ENCODE results near the gene DNMT3A. TPM values are rescaled to one million over a fixed set of nuclear protein-coding genes. Genes with fewer than 3 reads are reported as not detected.

DNMT3A gene
- total RNA-seq, 1 donor from 2014 or later, result 16.5 TPM

DNA sequence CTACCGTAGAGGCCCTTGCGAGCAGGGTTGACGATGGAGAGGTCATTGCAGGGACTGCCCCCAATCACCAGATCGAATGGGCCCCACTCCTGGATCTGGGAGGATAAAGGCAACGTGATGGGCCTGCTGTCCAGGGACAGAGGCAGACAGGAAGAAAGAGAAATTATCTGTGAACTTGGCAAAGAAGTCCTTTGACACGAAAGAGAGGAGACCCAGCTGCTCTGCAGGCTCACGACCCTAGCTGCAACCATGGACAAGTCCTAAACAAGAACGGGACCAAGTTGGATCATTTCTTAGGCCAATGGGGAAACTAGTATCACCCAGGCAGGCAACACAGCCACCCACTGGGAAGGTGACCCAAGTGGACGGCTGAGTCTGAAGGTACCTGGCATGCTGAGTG lies 101.1 kb downstream of the DNMT3A start:
- Histone ChIP-seq H3K27me3 (ENCODE audit: low read depth) (no peaks in the 10 kb centered on the region), H3K4me3 (no peak overlapping the region), H3K9me3 (replicated peaks) (no peaks in the 10 kb centered on the region), H3K27ac (replicated peaks) (no peak overlapping the region), H3K36me3 (peaks cover 97% of the 10 kb centered on the region), H3K4me1 (peaks cover 21% of the 10 kb centered on the region)
- no peak for DNase-seq
- TF ChIP-seq, protein P1, sequence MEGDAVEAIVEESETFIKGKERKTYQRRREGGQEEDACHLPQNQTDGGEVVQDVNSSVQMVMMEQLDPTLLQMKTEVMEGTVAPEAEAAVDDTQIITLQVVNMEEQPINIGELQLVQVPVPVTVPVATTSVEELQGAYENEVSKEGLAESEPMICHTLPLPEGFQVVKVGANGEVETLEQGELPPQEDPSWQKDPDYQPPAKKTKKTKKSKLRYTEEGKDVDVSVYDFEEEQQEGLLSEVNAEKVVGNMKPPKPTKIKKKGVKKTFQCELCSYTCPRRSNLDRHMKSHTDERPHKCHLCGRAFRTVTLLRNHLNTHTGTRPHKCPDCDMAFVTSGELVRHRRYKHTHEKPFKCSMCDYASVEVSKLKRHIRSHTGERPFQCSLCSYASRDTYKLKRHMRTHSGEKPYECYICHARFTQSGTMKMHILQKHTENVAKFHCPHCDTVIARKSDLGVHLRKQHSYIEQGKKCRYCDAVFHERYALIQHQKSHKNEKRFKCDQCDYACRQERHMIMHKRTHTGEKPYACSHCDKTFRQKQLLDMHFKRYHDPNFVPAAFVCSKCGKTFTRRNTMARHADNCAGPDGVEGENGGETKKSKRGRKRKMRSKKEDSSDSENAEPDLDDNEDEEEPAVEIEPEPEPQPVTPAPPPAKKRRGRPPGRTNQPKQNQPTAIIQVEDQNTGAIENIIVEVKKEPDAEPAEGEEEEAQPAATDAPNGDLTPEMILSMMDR (IDR thresholded peaks at IDR 0.05; ENCODE audit: borderline replicate concordance), result no peak
- intact Hi-C loops (cut with micrococcal nuclease), result no loop called here

- no peak overlapping the region for H3K4me3 ChIP-seq
- no peak for DNase-seq
- no peaks in the 10 kb centered on the region for H3K27me3 ChIP-seq (ENCODE audit: low read depth)
- intact Hi-C loops (cut with micrococcal nuclease), result no loop called here
- no peaks in the 10 kb centered on the region for H3K9me3 ChIP-seq (replicated peaks)
- TF ChIP-seq, protein P1 (IDR thresholded peaks at IDR 0.05; ENCODE audit: borderline replicate concordance), result no peak
- no peak overlapping the region for H3K27ac ChIP-seq (replicated peaks)
- H3K36me3 ChIP-seq, result peaks cover 95% of the 10 kb centered on the region
- peaks cover 21% of the 10 kb centered on the region for H3K4me1 ChIP-seq
Measured at GRCh38 chr2:25238920-25239319, 102.8 kb downstream of the DNMT3A start.

DNA sequence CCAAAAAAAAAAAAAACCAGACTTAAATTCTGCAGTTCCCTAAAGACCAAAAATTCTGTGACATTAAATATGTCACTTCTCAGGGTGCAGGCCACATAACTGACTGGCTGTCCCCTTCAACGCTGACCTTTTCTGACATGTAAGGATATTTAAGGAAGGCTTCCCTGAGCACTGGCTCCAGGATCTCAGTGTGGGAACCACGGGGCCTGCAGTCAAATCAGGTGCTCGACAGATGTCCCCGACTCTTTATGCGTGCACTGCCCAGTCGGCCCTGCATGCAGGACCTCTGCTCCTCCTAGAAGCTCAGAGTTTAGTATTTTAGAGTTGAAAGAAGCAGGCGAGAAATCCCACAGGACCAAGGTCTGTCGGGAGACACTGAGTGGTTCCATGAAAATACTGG lies 104.0 kb downstream of the DNMT3A start:
- H3K36me3 ChIP-seq, result peaks cover 95% of the 10 kb centered on the region
- H3K4me3 ChIP-seq, result no peak overlapping the region
- H3K9me3 ChIP-seq (replicated peaks), result no peaks in the 10 kb centered on the region
- H3K27me3 ChIP-seq (ENCODE audit: low read depth), result no peaks in the 10 kb centered on the region
- no peak for DNase-seq
- H3K4me1 ChIP-seq, result peaks cover 21% of the 10 kb centered on the region
- TF ChIP-seq, protein P1 (IDR thresholded peaks at IDR 0.05; ENCODE audit: borderline replicate concordance), result no peak
- H3K27ac ChIP-seq (replicated peaks), result peak overlapping the region; percentile 22
- intact Hi-C loops (cut with micrococcal nuclease), result no loop called here

- DNase-seq, result no peak
- Histone ChIP-seq H3K36me3 (peaks cover 92% of the 10 kb centered on the region), H3K4me1 (peaks cover 21% of the 10 kb centered on the region), H3K4me3 (no peak overlapping the region), H3K27me3 (ENCODE audit: low read depth) (no peaks in the 10 kb centered on the region), H3K27ac (replicated peaks) (peak overlapping the region; percentile 22), H3K9me3 (replicated peaks) (no peaks in the 10 kb centered on the region)
- intact Hi-C loops (cut with micrococcal nuclease), result no loop called here
- TF ChIP-seq, protein P1 (IDR thresholded peaks at IDR 0.05; ENCODE audit: borderline replicate concordance), result no peak
Measured at GRCh38 chr2:25236736-25237135, 105.0 kb downstream of the DNMT3A start.

- H3K36me3 ChIP-seq, result peaks cover 72% of the 10 kb centered on the region
- H3K9me3 ChIP-seq (replicated peaks), result no peaks in the 10 kb centered on the region
- no peak overlapping the region for H3K4me3 ChIP-seq
- TF ChIP-seq, protein P1 (IDR thresholded peaks at IDR 0.05; ENCODE audit: borderline replicate concordance), result no peak
- intact Hi-C loops (cut with micrococcal nuclease), result no loop called here
- no peak overlapping the region for H3K27ac ChIP-seq (replicated peaks)
- no peaks in the 10 kb centered on the region for H3K27me3 ChIP-seq (ENCODE audit: low read depth)
- DNase-seq, result no peak
- peaks cover 36% of the 10 kb centered on the region for H3K4me1 ChIP-seq
Measured at GRCh38 chr2:25234738-25235137, 107.0 kb downstream of the DNMT3A start.
